Lung microvascular endothelial cell (primary cell): ENCODE measurements around the gene DEXI. TPM values are rescaled to one million over a fixed set of nuclear protein-coding genes. Genes with fewer than 3 reads are reported as not detected.

ENCODE experiments used
- DNase-seq, 2 donors: peaks; one replicate each; pipeline versions ENCODE4 v3.0.0 to v3.0.0-alpha.2; 2010; ENCODE audit warnings: low read depth in 2 of 2
- total RNA-seq: library from RNA; depleted of rRNA; stranded (reverse); fragments of >200 nt; gene quantifications from 2 replicates; pipeline ENCODE4 v1.2.1, GENCODE V29; 2014

DEXI gene
- total RNA-seq, 1 donor from 2014 or later: 62.3 TPM

- peak; percentile 35 to 56 for DNase-seq
Measured at GRCh38 chr16:10895053-10895946, 47.0 kb downstream of the DEXI start.

GRCh38 chr16:10892782-10893318, 49.4 kb downstream of the DEXI start:
- DNase-seq: no peak

GRCh38 chr16:10889855-10890254, 52.4 kb downstream of the DEXI start:
- DNase-seq: no peak

- DNase-seq: no peak
Measured at GRCh38 chr16:10888320-10888937, 53.8 kb downstream of the DEXI start.

GRCh38 chr16:10885246-10885645, 57.0 kb downstream of the DEXI start:
- DNase-seq: no peak

- DNase-seq: no peak
Measured at GRCh38 chr16:10883004-10883403, 59.3 kb downstream of the DEXI start.

- DNase-seq: no peak
Measured at GRCh38 chr16:10881479-10882030, 60.7 kb downstream of the DEXI start.

- no peak for DNase-seq
Measured at GRCh38 chr16:10880594-10881452, 61.4 kb downstream of the DEXI start.

- DNase-seq: no peak
Measured at GRCh38 chr16:10879681-10880589, 62.3 kb downstream of the DEXI start.

Other genes starting within 250 kb of the DEXI start
- not detected in 2 replicates for gene TEKT5, start 247.5 kb downstream of the DEXI start, total RNA-seq
- 21.1 and 27.6 TPM in 2 replicates for gene NUBP1, start 198.6 kb downstream of the DEXI start, total RNA-seq
- not detected in 2 replicates for gene TVP23A, start 123.7 kb downstream of the DEXI start, total RNA-seq
- gene CIITA, start 65.3 kb downstream of the DEXI start, total RNA-seq: under 0.01 TPM in 1 of 2 replicates, not detected in the other
- gene CLEC16A, start 2.1 kb upstream of the DEXI start, total RNA-seq: 10.5 and 23.4 TPM in 2 replicates